Measurements from ENCODE around the gene GUK1.

DNA sequence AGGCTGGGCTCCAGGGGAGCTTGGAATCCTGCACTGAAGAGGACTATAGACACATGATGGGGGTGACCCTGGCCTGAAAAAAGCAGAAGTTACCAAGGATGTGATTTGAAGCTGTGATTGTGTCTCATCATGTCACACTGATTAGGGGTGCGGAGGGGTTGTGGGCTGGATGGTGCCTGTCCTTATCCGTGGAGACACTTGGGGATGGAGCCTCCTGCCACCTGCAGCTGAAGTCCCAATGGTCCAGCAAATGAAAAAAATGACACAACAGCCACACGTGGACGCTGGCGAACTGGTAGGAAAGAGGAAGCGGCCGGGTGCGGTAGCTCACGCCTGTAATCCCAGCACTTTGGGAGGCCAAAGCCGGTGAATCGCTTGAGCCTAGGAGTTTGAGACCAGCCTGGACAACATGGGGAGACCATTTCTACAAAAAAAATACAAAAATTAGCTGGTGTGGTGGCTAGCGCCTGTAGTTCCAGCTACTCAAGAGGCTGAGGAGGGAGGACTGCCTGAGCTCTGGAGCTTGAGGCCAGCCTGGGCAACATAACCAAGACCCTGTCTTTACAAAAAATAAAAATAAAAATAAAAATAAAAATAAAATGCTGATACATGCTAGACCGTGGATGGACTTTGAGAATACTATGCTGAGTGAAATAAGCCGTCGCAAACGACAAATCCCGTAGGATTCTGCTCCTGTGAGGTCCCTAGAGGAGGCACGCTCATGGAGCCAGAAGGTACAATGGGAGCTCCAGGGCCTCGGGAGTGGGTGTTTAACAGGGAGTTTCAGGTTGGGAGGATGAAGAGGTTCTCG, 24.7 kb downstream of the GUK1 start:
- TF ChIP-seq CTCF (IDR thresholded peaks at IDR 0.05): no peak
- no peak for TF ChIP-seq EZH2 (IDR thresholded peaks at IDR 0.05)
- no peak for TF ChIP-seq EZH2phosphoT487 (IDR thresholded peaks at IDR 0.05)
